Liver (tissue), 9 donors: ENCODE measurements around the gene SMAD1. TPM values are rescaled to one million over a fixed set of nuclear protein-coding genes. Genes with fewer than 3 reads are reported as not detected.
"Not testable (repeated sequence)": the region's sequence is repeated elsewhere in the genome, so short reads cannot be mapped to it uniquely, and the experiment has no call there.

Experiments used
- DNase-seq: peaks from one replicate; pipeline ENCODE4 v3.0.0-alpha.2; 2017; ENCODE audit warnings: low spot score
- H3K27ac ChIP-seq, 2 donors: one replicate each; pipeline ENCODE4 v1.7.0; 2013; ENCODE audit warnings: inconsistent platforms in 2 of 2, low read length in 2 of 2, control low read depth in 1 of 2, low read depth in 1 of 2, mild to moderate bottlenecking in 1 of 2
- H3K27me3 ChIP-seq, 4 donors: one replicate each; pipeline versions ENCODE4 v1.6.1 to v1.7.0; 2013; ENCODE audit warnings: low read length in 3 of 4, inconsistent platforms in 1 of 4, mild to moderate bottlenecking in 1 of 4, moderate library complexity in 1 of 4; ENCODE audit not compliant: control insufficient read depth in 4 of 4, insufficient read depth in 4 of 4
- H3K36me3 ChIP-seq, 4 donors: one replicate each; pipeline versions ENCODE4 v1.6.1 to v1.7.0; 2013; ENCODE audit warnings: low read length in 3 of 4, mild to moderate bottlenecking in 3 of 4, low read depth in 1 of 4, moderate library complexity in 1 of 4; ENCODE audit not compliant: control insufficient read depth in 4 of 4, insufficient read depth in 3 of 4
- H3K4me1 ChIP-seq, 4 donors: one replicate each; pipeline versions ENCODE4 v1.6.1 to v1.7.0; 2013; ENCODE audit warnings: low read length in 3 of 4, mild to moderate bottlenecking in 3 of 4, moderate library complexity in 1 of 4; ENCODE audit not compliant: control insufficient read depth in 4 of 4, insufficient read depth in 4 of 4
- H3K4me3 ChIP-seq, 3 donors: one replicate each; pipeline versions ENCODE4 v1.6.1 to v1.7.0; 2013; ENCODE audit warnings: low read length in 3 of 3, control low read depth in 1 of 3, low read depth in 1 of 3, mild to moderate bottlenecking in 1 of 3
- H3K9ac ChIP-seq, 2 donors: one replicate each; pipeline ENCODE4 v1.7.0; 2013; ENCODE audit warnings: low read length in 2 of 2, mild to moderate bottlenecking in 2 of 2, moderate library complexity in 2 of 2, control low read depth in 1 of 2, low read depth in 1 of 2
- H3K9me3 ChIP-seq, 4 donors: one replicate each; pipeline versions ENCODE4 v1.6.1 to v1.7.0; 2013; ENCODE audit warnings: low read length in 3 of 4; ENCODE audit not compliant: control insufficient read depth in 4 of 4
- EGR1 ChIP-seq, 2 donors: IDR thresholded peaks; 2 replicates each; pipeline ENCODE4 v1.6.1; 2016 to 2018; ENCODE audit warnings: antibody characterized with exemption in 2 of 2, low read depth in 2 of 2
- FOXA1 ChIP-seq: IDR thresholded peaks from 2 replicates; pipeline ENCODE4 v1.6.1; 2016; ENCODE audit warnings: antibody characterized with exemption
- FOXA2 ChIP-seq: IDR thresholded peaks from 2 replicates; pipeline ENCODE4 v1.6.1; 2016; ENCODE audit warnings: antibody characterized with exemption
- GABPA ChIP-seq, 2 donors: IDR thresholded peaks in 1 of 2; conservative IDR thresholded peaks in 1 of 2; 2 replicates each; pipeline ENCODE4 v1.6.1; 2016; ENCODE audit warnings: antibody characterized with exemption in 2 of 2, mild to moderate bottlenecking in 1 of 2, moderate library complexity in 1 of 2
- JUND ChIP-seq, 2 donors: IDR thresholded peaks; 2 replicates each; pipeline ENCODE4 v1.6.1; 2016; ENCODE audit warnings: antibody characterized with exemption in 2 of 2
- NR2F2 ChIP-seq: IDR thresholded peaks from 2 replicates; pipeline ENCODE4 v1.6.1; 2016; ENCODE audit warnings: antibody characterized with exemption
- RAD21 ChIP-seq, 2 donors: IDR thresholded peaks; 2 replicates each; pipeline ENCODE4 v1.6.1; 2016; ENCODE audit warnings: antibody characterized with exemption in 2 of 2, mild to moderate bottlenecking in 2 of 2
- SP1 ChIP-seq: IDR thresholded peaks from 2 replicates; pipeline ENCODE4 v1.6.1; 2018; ENCODE audit warnings: antibody characterized with exemption, mild to moderate bottlenecking
- TAF1 ChIP-seq: conservative IDR thresholded peaks from 2 replicates; pipeline ENCODE4 v1.6.1; 2016; ENCODE audit warnings: antibody characterized with exemption, mild to moderate bottlenecking
- YY1 ChIP-seq: IDR thresholded peaks from 2 replicates; pipeline ENCODE4 v1.6.1; 2016; ENCODE audit warnings: antibody characterized with exemption, mild to moderate bottlenecking
- WGBS: extraction: QIAGEN DNeasy Blood & Tissue Kit; methylation state at CpG from one replicate; pipeline ENCODE4 v1.1.7; 2013; 5-methylcytosine and 5-hydroxymethylcytosine counted together
- polyA plus RNA-seq, 2 donors: library from polyadenylated mRNA; stranded (reverse) in 1 of 2; unstranded in 1 of 2; fragments of 200-250 nt in 1 of 2; fragments of >200 nt in 1 of 2; fragmentation: Nextera tagmentation in 1 of 2; extraction: Ambion mirVana in 1 of 2; gene quantifications; one replicate each; pipeline versions ENCODE4 v1.2.1 to v1.2.3, GENCODE V29; 2013 to 2015
- total RNA-seq, 2 donors: library from RNA; depleted of rRNA; stranded (reverse); fragments of >200 nt; gene quantifications; one replicate each; pipeline ENCODE4 v1.2.3, GENCODE V29; 2014
- TF ChIP-seq, protein P1 (sequence below): IDR thresholded peaks from 2 replicates; pipeline ENCODE4 v1.6.1; 2016; ENCODE audit warnings: antibody characterized with exemption
- TF ChIP-seq, protein P2 (sequence below): IDR thresholded peaks from 2 replicates; pipeline ENCODE4 v1.6.1; 2016; ENCODE audit warnings: antibody characterized with exemption
- TF ChIP-seq, protein P3 (sequence below): IDR thresholded peaks from 2 replicates; pipeline ENCODE4 v1.6.1; 2016; ENCODE audit warnings: antibody characterized with exemption
- TF ChIP-seq, protein P4 (sequence below): fragments of 150-350 bp; IDR thresholded peaks from 2 replicates; pipeline ENCODE4 v1.5.1; 2017; ENCODE audit warnings: improper control_type of control experiment, low read depth, low read length; ENCODE audit not compliant: missing input control
- TF ChIP-seq, protein P5 (sequence below): IDR thresholded peaks from 2 replicates; pipeline ENCODE4 v1.6.1; 2016; ENCODE audit warnings: antibody characterized with exemption, mild to moderate bottlenecking
- donor health status: healthy.
- donor health status: healthy.
- donor health status: healthy.
- donor health status: healthy.
- donor health status: healthy.

SMAD1 gene
- total and polyA plus RNA-seq, 4 donors = 6.3 to 43.8 (median 14.6) TPM

DNA sequence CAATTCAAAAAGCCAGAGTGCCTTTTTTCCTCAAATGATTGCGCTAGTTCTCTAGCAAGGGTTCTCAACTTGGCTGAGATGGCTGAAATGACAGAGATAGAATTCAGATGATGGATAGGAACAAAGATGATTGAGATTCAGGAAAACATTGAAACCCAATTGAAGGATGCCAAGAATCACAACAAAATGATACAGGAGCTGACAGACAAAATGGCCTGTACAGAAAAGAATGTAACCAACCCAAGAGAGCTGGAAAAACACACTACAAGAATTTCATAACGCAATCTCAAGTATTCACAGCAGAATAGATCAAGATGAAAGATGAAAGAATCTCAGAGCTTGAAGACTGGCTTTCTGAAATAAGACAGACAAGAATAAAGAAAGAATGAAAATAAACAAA, 85.9 kb downstream of the SMAD1 start:
- H3K36me3 ChIP-seq = no peaks in the 10 kb centered on the region
- H3K4me3 ChIP-seq = no peak overlapping the region
- H3K27me3 ChIP-seq = no peaks in the 10 kb centered on the region
- no peaks in the 10 kb centered on the region for H3K9me3 ChIP-seq
- no peaks in the 10 kb centered on the region for H3K4me1 ChIP-seq
- H3K9ac ChIP-seq = no peak overlapping the region
- TF ChIP-seq FOXA1 (no peak), YY1 (no peak), RAD21 (IDR thresholded peaks at IDR 0.05) (no peak), GABPA (IDR thresholded peaks at IDR 0.05 in 1 of 2, conservative IDR thresholded peaks at IDR 0.05 in 1 of 2) (no peak), NR2F2 (no peak), SP1 (no peak), FOXA2 (no peak), EGR1 (IDR thresholded peaks at IDR 0.05; ENCODE audit: low read depth in 2 of 2) (no peak)
- TF ChIP-seq, protein P1, sequence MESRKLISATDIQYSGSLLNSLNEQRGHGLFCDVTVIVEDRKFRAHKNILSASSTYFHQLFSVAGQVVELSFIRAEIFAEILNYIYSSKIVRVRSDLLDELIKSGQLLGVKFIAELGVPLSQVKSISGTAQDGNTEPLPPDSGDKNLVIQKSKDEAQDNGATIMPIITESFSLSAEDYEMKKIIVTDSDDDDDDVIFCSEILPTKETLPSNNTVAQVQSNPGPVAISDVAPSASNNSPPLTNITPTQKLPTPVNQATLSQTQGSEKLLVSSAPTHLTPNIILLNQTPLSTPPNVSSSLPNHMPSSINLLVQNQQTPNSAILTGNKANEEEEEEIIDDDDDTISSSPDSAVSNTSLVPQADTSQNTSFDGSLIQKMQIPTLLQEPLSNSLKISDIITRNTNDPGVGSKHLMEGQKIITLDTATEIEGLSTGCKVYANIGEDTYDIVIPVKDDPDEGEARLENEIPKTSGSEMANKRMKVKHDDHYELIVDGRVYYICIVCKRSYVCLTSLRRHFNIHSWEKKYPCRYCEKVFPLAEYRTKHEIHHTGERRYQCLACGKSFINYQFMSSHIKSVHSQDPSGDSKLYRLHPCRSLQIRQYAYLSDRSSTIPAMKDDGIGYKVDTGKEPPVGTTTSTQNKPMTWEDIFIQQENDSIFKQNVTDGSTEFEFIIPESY = no peak
- TF ChIP-seq, protein P2, sequence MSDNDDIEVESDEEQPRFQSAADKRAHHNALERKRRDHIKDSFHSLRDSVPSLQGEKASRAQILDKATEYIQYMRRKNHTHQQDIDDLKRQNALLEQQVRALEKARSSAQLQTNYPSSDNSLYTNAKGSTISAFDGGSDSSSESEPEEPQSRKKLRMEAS = no peak
- H3K27ac ChIP-seq = no peak overlapping the region
- no peak for DNase-seq
- WGBS = 96% methylated on average over 2 of the region's 2 CpGs

DNA sequence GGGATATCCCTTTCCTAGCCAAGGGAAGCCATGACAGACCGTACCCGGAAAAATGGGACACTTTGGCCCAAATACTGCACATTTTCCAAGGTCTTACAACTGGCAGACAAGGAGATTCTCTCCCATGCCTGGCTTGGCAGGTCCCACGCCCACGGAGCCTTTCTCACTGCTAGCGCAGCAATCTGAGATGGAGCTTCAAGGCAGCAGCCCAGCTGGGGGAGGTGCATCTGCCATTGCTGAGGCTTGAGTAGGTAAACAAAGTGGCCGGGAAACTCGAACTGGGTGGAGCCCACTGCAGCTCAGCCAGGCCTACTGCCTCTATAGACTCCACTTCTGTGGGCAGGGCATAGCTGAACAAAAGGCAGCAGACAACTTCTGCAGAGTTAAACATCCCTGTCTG, 92.9 kb downstream of the SMAD1 start:
- not testable (repeated sequence) for H3K9me3 ChIP-seq, H3K4me3 ChIP-seq, H3K27me3 ChIP-seq, H3K27ac ChIP-seq, DNase-seq, H3K36me3 ChIP-seq, H3K9ac ChIP-seq, H3K4me1 ChIP-seq
- 80% methylated on average over 7 of the region's 7 CpGs for WGBS

DNA sequence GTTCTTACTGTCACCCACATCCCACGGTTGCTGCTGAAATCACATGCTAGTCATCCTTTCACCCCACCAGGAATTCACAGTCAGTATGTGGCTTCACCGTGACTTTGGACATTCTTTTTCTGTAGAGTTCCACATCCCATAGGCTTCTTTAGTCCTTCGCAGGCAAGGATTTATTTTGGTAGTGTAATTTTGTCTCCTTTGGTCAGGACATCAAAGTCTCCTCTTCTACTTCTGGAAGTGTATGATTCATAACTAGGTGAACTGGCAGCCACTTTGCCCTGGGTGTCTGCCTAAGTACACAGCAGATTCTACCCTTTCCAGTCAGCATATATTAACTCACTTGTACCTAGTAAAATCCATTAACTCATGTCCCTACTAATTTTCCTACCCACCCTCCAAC, 99.3 kb downstream of the SMAD1 start:
- DNase-seq = no peak
- Histone ChIP-seq H3K9me3 (no peaks in the 10 kb centered on the region), H3K27me3 (no peaks in the 10 kb centered on the region), H3K9ac (no peak overlapping the region), H3K36me3 (no peaks in the 10 kb centered on the region), H3K27ac (no peak overlapping the region), H3K4me3 (no peak overlapping the region), H3K4me1 (no peaks in the 10 kb centered on the region)
- TF ChIP-seq GABPA (IDR thresholded peaks at IDR 0.05 in 1 of 2, conservative IDR thresholded peaks at IDR 0.05 in 1 of 2) (no peak), NR2F2 (no peak), JUND (IDR thresholded peaks at IDR 0.05) (no peak), EGR1 (IDR thresholded peaks at IDR 0.05; ENCODE audit: low read depth in 2 of 2) (no peak), TAF1 (no peak), SP1 (no peak)
- TF ChIP-seq, protein P3, sequence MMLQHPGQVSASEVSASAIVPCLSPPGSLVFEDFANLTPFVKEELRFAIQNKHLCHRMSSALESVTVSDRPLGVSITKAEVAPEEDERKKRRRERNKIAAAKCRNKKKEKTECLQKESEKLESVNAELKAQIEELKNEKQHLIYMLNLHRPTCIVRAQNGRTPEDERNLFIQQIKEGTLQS = no peak
- TF ChIP-seq, protein P4, sequence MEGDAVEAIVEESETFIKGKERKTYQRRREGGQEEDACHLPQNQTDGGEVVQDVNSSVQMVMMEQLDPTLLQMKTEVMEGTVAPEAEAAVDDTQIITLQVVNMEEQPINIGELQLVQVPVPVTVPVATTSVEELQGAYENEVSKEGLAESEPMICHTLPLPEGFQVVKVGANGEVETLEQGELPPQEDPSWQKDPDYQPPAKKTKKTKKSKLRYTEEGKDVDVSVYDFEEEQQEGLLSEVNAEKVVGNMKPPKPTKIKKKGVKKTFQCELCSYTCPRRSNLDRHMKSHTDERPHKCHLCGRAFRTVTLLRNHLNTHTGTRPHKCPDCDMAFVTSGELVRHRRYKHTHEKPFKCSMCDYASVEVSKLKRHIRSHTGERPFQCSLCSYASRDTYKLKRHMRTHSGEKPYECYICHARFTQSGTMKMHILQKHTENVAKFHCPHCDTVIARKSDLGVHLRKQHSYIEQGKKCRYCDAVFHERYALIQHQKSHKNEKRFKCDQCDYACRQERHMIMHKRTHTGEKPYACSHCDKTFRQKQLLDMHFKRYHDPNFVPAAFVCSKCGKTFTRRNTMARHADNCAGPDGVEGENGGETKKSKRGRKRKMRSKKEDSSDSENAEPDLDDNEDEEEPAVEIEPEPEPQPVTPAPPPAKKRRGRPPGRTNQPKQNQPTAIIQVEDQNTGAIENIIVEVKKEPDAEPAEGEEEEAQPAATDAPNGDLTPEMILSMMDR = no peak
- TF ChIP-seq, protein P5, sequence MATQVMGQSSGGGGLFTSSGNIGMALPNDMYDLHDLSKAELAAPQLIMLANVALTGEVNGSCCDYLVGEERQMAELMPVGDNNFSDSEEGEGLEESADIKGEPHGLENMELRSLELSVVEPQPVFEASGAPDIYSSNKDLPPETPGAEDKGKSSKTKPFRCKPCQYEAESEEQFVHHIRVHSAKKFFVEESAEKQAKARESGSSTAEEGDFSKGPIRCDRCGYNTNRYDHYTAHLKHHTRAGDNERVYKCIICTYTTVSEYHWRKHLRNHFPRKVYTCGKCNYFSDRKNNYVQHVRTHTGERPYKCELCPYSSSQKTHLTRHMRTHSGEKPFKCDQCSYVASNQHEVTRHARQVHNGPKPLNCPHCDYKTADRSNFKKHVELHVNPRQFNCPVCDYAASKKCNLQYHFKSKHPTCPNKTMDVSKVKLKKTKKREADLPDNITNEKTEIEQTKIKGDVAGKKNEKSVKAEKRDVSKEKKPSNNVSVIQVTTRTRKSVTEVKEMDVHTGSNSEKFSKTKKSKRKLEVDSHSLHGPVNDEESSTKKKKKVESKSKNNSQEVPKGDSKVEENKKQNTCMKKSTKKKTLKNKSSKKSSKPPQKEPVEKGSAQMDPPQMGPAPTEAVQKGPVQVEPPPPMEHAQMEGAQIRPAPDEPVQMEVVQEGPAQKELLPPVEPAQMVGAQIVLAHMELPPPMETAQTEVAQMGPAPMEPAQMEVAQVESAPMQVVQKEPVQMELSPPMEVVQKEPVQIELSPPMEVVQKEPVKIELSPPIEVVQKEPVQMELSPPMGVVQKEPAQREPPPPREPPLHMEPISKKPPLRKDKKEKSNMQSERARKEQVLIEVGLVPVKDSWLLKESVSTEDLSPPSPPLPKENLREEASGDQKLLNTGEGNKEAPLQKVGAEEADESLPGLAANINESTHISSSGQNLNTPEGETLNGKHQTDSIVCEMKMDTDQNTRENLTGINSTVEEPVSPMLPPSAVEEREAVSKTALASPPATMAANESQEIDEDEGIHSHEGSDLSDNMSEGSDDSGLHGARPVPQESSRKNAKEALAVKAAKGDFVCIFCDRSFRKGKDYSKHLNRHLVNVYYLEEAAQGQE = no peak
- WGBS = 78% methylated on average over 3 of the region's 3 CpGs
